ENCODE results near the gene SLC4A1.

The SLC4A1 gene

GRCh38 chr17:44297975-44298374 lies 30.0 kb upstream of the SLC4A1 start:
- Histone ChIP-seq H3K36me3 (no peaks in the 10 kb centered on the region), H3K9ac (no peak overlapping the region), H3K27ac (no peak overlapping the region), H3K4me2 (no peak overlapping the region), H3K4me3 (no peak overlapping the region), H3K4me1 (no peaks in the 10 kb centered on the region), H3K27me3 (no peaks in the 10 kb centered on the region), H4K20me1 (no peaks in the 10 kb centered on the region), H3K9me3 (replicated peaks in 1 of 11) (no peaks in the 10 kb centered on the region)
- TF ChIP-seq Cebpa-rat (IDR thresholded peaks at IDR 0.05), result no peak

GRCh38 chr17:44293509-44294226 lies 25.7 kb upstream of the SLC4A1 start:
- H4K20me1 ChIP-seq, result no peaks in the 10 kb centered on the region
- no peak overlapping the region for H3K27ac ChIP-seq
- TF ChIP-seq Cebpa-rat (IDR thresholded peaks at IDR 0.05), result no peak
- no peaks in the 10 kb centered on the region for H3K27me3 ChIP-seq
- no peak overlapping the region for H3K4me2 ChIP-seq
- no peaks in the 10 kb centered on the region for H3K9me3 ChIP-seq (replicated peaks in 1 of 11)
- H3K36me3 ChIP-seq, result no peaks in the 10 kb centered on the region
- no peak overlapping the region for H3K9ac ChIP-seq
- no peak overlapping the region for H3K4me3 ChIP-seq
- peaks cover 0 to 2% (median 0%) of the 10 kb centered on the region in 10 experiments; a peak in 2 of 20 replicates for H3K4me1 ChIP-seq

- Histone ChIP-seq H3K4me3 (no peak overlapping the region), H3K36me3 (no peaks in the 10 kb centered on the region), H3K4me2 (no peak overlapping the region), H3K27ac (no peak overlapping the region), H3K9ac (no peak overlapping the region), H4K20me1 (no peaks in the 10 kb centered on the region), H3K4me1 (peaks cover 0 to 9% (median 0%) of the 10 kb centered on the region in 10 experiments; a peak in 4 of 20 replicates), H3K27me3 (no peaks in the 10 kb centered on the region), H3K9me3 (replicated peaks in 1 of 11) (no peaks in the 10 kb centered on the region)
- no peak for TF ChIP-seq Cebpa-rat (IDR thresholded peaks at IDR 0.05)
Measured at GRCh38 chr17:44287651-44288050, 19.7 kb upstream of the SLC4A1 start.

GRCh38 chr17:44284024-44284400 lies 16.1 kb upstream of the SLC4A1 start:
- H3K4me3 ChIP-seq, result no peak overlapping the region
- no peaks in the 10 kb centered on the region for H3K9me3 ChIP-seq (replicated peaks in 1 of 11)
- H3K4me1 ChIP-seq, result peaks cover 18 to 30% (median 20%) of the 10 kb centered on the region in 10 experiments
- no peak overlapping the region for H3K4me2 ChIP-seq
- no peak overlapping the region for H3K9ac ChIP-seq
- no peaks in the 10 kb centered on the region for H3K36me3 ChIP-seq
- no peaks in the 10 kb centered on the region; a peak in 1 of 22 replicates for H4K20me1 ChIP-seq
- no peak for TF ChIP-seq Cebpa-rat (IDR thresholded peaks at IDR 0.05)
- H3K27me3 ChIP-seq, result no peaks in the 10 kb centered on the region
- no peak overlapping the region for H3K27ac ChIP-seq

GRCh38 chr17:44283344-44284023 lies 15.5 kb upstream of the SLC4A1 start:
- no peaks in the 10 kb centered on the region for H3K27me3 ChIP-seq
- H3K9ac ChIP-seq, result no peak overlapping the region
- no peak for TF ChIP-seq Cebpa-rat (IDR thresholded peaks at IDR 0.05)
- H3K9me3 ChIP-seq (replicated peaks in 1 of 11), result no peaks in the 10 kb centered on the region
- no peak overlapping the region for H3K27ac ChIP-seq
- H3K4me1 ChIP-seq, result peaks cover 23 to 35% (median 25%) of the 10 kb centered on the region in 10 experiments
- H3K4me2 ChIP-seq, result no peak overlapping the region
- no peaks in the 10 kb centered on the region; a peak in 1 of 22 replicates for H4K20me1 ChIP-seq
- no peaks in the 10 kb centered on the region for H3K36me3 ChIP-seq
- H3K4me3 ChIP-seq, result no peak overlapping the region

GRCh38 chr17:44282264-44282663 lies 14.3 kb upstream of the SLC4A1 start:
- H3K27ac ChIP-seq, result no peak overlapping the region
- no peaks in the 10 kb centered on the region for H3K9me3 ChIP-seq (replicated peaks in 1 of 11)
- no peak overlapping the region for H3K4me3 ChIP-seq
- no peak for TF ChIP-seq Cebpa-rat (IDR thresholded peaks at IDR 0.05)
- peaks cover 25 to 37% (median 29%) of the 10 kb centered on the region in 10 experiments for H3K4me1 ChIP-seq
- no peaks in the 10 kb centered on the region for H3K36me3 ChIP-seq
- H3K9ac ChIP-seq, result no peak overlapping the region
- H4K20me1 ChIP-seq, result no peaks in the 10 kb centered on the region; a peak in 1 of 22 replicates
- no peak overlapping the region for H3K4me2 ChIP-seq
- no peaks in the 10 kb centered on the region for H3K27me3 ChIP-seq

- H3K27me3 ChIP-seq, result no peaks in the 10 kb centered on the region
- no peak for TF ChIP-seq Cebpa-rat (IDR thresholded peaks at IDR 0.05)
- H3K4me2 ChIP-seq, result no peak overlapping the region
- no peaks in the 10 kb centered on the region; a peak in 1 of 22 replicates for H4K20me1 ChIP-seq
- H3K36me3 ChIP-seq, result no peaks in the 10 kb centered on the region
- no peak overlapping the region for H3K4me3 ChIP-seq
- H3K4me1 ChIP-seq, result peaks cover 25 to 37% (median 29%) of the 10 kb centered on the region in 10 experiments
- no peaks in the 10 kb centered on the region for H3K9me3 ChIP-seq (replicated peaks in 1 of 11)
- H3K27ac ChIP-seq, result no peak overlapping the region
- no peak overlapping the region for H3K9ac ChIP-seq
Measured at GRCh38 chr17:44281570-44281969, 13.6 kb upstream of the SLC4A1 start.

- Histone ChIP-seq H3K4me3 (peak overlapping the region in 4 of 10 experiments; percentile 3 to 56 (median 17); a peak in 3 of 20 replicates), H3K4me1 (peaks cover 25 to 37% (median 29%) of the 10 kb centered on the region in 10 experiments), H4K20me1 (no peaks in the 10 kb centered on the region; a peak in 1 of 22 replicates), H3K27ac (peak overlapping the region in 10 of 11 experiments; percentile 16 to 73 (median 64); a peak in 17 of 22 replicates), H3K9me3 (replicated peaks in 1 of 11) (no peaks in the 10 kb centered on the region), H3K36me3 (no peaks in the 10 kb centered on the region), H3K9ac (peak overlapping the region in 8 of 11 experiments; percentile 18 to 54 (median 50); a peak in 13 of 22 replicates), H3K4me2 (peak overlapping the region; percentile 75 to 97 (median 90)), H3K27me3 (no peaks in the 10 kb centered on the region)
- TF ChIP-seq Cebpa-rat (IDR thresholded peaks at IDR 0.05), result no peak
Measured at GRCh38 chr17:44280392-44280937, 12.5 kb upstream of the SLC4A1 start.

GRCh38 chr17:44279666-44280391 lies 11.9 kb upstream of the SLC4A1 start:
- H3K27me3 ChIP-seq, result no peaks in the 10 kb centered on the region
- H3K9me3 ChIP-seq (replicated peaks in 1 of 11), result no peaks in the 10 kb centered on the region
- H3K27ac ChIP-seq, result peak overlapping the region; percentile 14 to 73 (median 63); a peak in 18 of 22 replicates
- H3K4me3 ChIP-seq, result peak overlapping the region in 7 of 10 experiments; percentile 3 to 56 (median 19); a peak in 7 of 20 replicates
- no peak for TF ChIP-seq Cebpa-rat (IDR thresholded peaks at IDR 0.05)
- no peaks in the 10 kb centered on the region; a peak in 1 of 22 replicates for H4K20me1 ChIP-seq
- H3K4me1 ChIP-seq, result peaks cover 25 to 37% (median 29%) of the 10 kb centered on the region in 10 experiments
- peak overlapping the region in 10 of 11 experiments; percentile 20 to 54 (median 48); a peak in 18 of 22 replicates for H3K9ac ChIP-seq
- peak overlapping the region; percentile 75 to 97 (median 90) for H3K4me2 ChIP-seq
- no peaks in the 10 kb centered on the region for H3K36me3 ChIP-seq
